ENCODE measurements around the gene KCNAB2.

DNA sequence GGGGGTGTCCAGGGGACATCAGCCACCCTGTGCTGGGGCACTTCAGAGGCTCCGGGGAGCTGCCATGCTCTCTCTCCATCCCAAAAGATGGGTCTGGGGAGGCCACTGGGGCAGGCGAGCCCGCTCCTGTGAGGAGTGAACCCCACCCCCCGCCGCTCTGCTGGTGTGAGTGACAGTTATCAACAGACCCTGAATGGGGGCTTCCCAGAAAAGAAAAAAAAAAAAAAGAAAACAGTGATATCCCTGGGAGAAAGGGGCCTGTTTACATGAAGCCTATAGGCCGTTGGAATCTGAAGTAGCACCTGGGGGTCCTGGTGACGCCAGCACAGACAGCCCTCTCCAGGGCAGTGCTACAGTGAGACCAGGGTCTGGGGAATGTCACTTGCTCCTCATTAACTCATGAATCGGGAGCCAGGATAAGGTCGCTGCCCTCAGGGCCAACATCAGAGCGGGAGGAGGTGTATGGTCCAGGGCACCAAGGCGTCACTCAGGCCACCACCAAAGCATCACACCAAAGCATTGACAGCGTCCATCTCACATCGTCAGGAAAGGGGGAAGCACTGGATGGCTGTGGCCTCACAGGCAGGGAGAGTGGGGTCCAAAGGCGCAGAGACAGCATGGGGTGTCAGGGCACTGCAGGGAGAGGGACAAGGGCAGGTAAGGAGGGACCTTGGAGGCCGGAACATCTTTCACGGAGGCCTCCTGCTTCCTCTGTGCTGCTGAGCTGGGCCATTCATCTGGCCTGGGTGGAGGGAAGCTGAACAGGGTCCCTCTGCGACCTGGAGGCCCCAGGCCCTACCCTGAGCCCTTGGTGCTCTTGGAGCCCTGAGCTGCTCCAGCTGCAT lies 45.0 kb upstream of the KCNAB2 start:
- no peak for TF ChIP-seq CTCF (IDR thresholded peaks at IDR 0.05)
- TF ChIP-seq ZFX (IDR thresholded peaks at IDR 0.05; ENCODE audit: borderline replicate concordance): no peak
